ENCODE data around the gene GASK1A. TPM values are rescaled to one million over a fixed set of nuclear protein-coding genes. Genes with fewer than 3 reads are reported as not detected.

Gene GASK1A
- total RNA-seq, 1 experiment from 2014 or later: 5.4 TPM

- Mint-ChIP-seq H3K4me3 (no peak overlapping the region), H3K27me3 (ENCODE audit: low read depth) (peaks cover 60% of the 10 kb centered on the region)
- no CpG with 5 or more reads among the region's 5 CpGs for whole genome bisulfite sequencing (ENCODE audit: extremely low coverage, insufficient read length, low lambda C conversion rate)
Measured at GRCh38 chr3:42975955-42976354, 3.2 kb upstream of the GASK1A start.

More at GRCh38 chr3:42975955-42976354, 3.2 kb upstream of the GASK1A start:
- Histone ChIP-seq H4K20me1 (ENCODE audit: control insufficient read depth, insufficient read depth, insufficient read length) (no peaks in the 10 kb centered on the region), H2AFZ (ENCODE audit: low read length) (no peak overlapping the region), H2BK15ac (ENCODE audit: low read depth, low read length) (no peak overlapping the region), H3K79me2 (ENCODE audit: insufficient read depth, low read length) (no peaks in the 10 kb centered on the region), H2BK20ac (ENCODE audit: low read depth, low read length, poor library complexity, severe bottlenecking) (no peak overlapping the region), H4K91ac (ENCODE audit: insufficient read length, low read depth, low read length) (no peak overlapping the region), H2BK5ac (ENCODE audit: insufficient read length, low read length) (no peak overlapping the region), H3K23ac (ENCODE audit: insufficient read length, low read depth, low read length) (no peak overlapping the region), H3K9ac (ENCODE audit: extremely low read depth, insufficient read length, low read length) (no peak overlapping the region), H3K18ac (ENCODE audit: insufficient read length, low read depth, low read length) (no peak overlapping the region), H3T11ph (ENCODE audit: low read length) (no peak overlapping the region), H3K4ac (ENCODE audit: low read depth, low read length) (no peak overlapping the region), H3K23me2 (ENCODE audit: insufficient read length, low read depth, low read length, poor library complexity, severe bottlenecking) (peaks cover 9% of the 10 kb centered on the region), H3K79me1 (ENCODE audit: insufficient read depth, low read depth, low read length, poor library complexity, severe bottlenecking) (no peaks in the 10 kb centered on the region), H3K4me1 (ENCODE audit: insufficient read depth, low read length) (no peaks in the 10 kb centered on the region), H4K5ac (ENCODE audit: insufficient read length, low read depth, low read length) (no peak overlapping the region), H3K14ac (ENCODE audit: insufficient read depth, low read length) (no peak overlapping the region), H2BK120ac (ENCODE audit: low read depth, low read length, poor library complexity, severe bottlenecking) (no peak overlapping the region), H3K27ac (ENCODE audit: insufficient read length, low read depth, low read length) (no peak overlapping the region), H3K9me3 (ENCODE audit: control insufficient read depth, low read depth, low read length) (peaks cover 10% of the 10 kb centered on the region), H3K27me3 (ENCODE audit: insufficient read depth, low read length) (no peaks in the 10 kb centered on the region; the same call in 1 of the 2 replicates), H2BK12ac (ENCODE audit: insufficient read length, low read depth, low read length) (no peak overlapping the region), H2AK5ac (ENCODE audit: insufficient read length, low read length) (no peak overlapping the region), H3K4me2 (ENCODE audit: insufficient read depth, insufficient read length, low read length) (no peak overlapping the region), H3K56ac (ENCODE audit: insufficient read length, low read depth, low read length) (no peak overlapping the region), H4K8ac (replicated peaks; ENCODE audit: insufficient read length, low read depth, low read length) (no peak overlapping the region)
- TF ChIP-seq, protein P1, sequence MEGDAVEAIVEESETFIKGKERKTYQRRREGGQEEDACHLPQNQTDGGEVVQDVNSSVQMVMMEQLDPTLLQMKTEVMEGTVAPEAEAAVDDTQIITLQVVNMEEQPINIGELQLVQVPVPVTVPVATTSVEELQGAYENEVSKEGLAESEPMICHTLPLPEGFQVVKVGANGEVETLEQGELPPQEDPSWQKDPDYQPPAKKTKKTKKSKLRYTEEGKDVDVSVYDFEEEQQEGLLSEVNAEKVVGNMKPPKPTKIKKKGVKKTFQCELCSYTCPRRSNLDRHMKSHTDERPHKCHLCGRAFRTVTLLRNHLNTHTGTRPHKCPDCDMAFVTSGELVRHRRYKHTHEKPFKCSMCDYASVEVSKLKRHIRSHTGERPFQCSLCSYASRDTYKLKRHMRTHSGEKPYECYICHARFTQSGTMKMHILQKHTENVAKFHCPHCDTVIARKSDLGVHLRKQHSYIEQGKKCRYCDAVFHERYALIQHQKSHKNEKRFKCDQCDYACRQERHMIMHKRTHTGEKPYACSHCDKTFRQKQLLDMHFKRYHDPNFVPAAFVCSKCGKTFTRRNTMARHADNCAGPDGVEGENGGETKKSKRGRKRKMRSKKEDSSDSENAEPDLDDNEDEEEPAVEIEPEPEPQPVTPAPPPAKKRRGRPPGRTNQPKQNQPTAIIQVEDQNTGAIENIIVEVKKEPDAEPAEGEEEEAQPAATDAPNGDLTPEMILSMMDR (conservative IDR thresholded peaks at IDR 0.05): no peak
- Mint-ChIP-seq H3K9me3 (peaks cover 38 to 45% of the 10 kb centered on the region in 2 experiments), H3K27ac (no peak overlapping the region), H3K36me3 (ENCODE audit: insufficient read depth in 1 of 3, low read depth in 3 of 3) (peaks cover 24 to 40% (median 30%) of the 10 kb centered on the region in 3 experiments), H3K4me1 (peaks cover 17 to 18% of the 10 kb centered on the region in 2 experiments)
- no peak for DNase-seq

Measured in H9 (cell line).